GM19395 (cell line): ENCODE data around the gene SPPL2B.

Experiments used
- ATAC-seq: cut with Tn5 transposase; IDR thresholded peaks from one replicate; pipeline ENCODE4 v1.9.1; 2021; ENCODE audit warnings: mild to moderate bottlenecking, moderate library complexity; ENCODE audit not compliant: unreplicated experiment

The SPPL2B gene

GRCh38 chr19:2320939-2321338, 7.5 kb upstream of the SPPL2B start:
- no peak for ATAC-seq

- ATAC-seq = no peak
Measured at GRCh38 chr19:2321565-2322283, 6.8 kb upstream of the SPPL2B start.

- no peak for ATAC-seq
Measured at GRCh38 chr19:2323707-2324106, 4.8 kb upstream of the SPPL2B start.

- no peak for ATAC-seq
Measured at GRCh38 chr19:2324220-2324948, 4.1 kb upstream of the SPPL2B start.

GRCh38 chr19:2325281-2326046, 3.0 kb upstream of the SPPL2B start:
- no peak for ATAC-seq

GRCh38 chr19:2326699-2327360, 1.7 kb upstream of the SPPL2B start:
- no peak for ATAC-seq

GRCh38 chr19:2327773-2328400, 597 bp upstream of the SPPL2B start:
- ATAC-seq = peak; percentile 35

GRCh38 chr19:2329149-2329478, 630 bp downstream of the SPPL2B start:
- ATAC-seq = no peak

- no peak for ATAC-seq
Measured at GRCh38 chr19:2329501-2329916, 1.0 kb downstream of the SPPL2B start.

GRCh38 chr19:2330255-2330631, 1.8 kb downstream of the SPPL2B start:
- ATAC-seq = no peak

GRCh38 chr19:2330632-2331284, 2.3 kb downstream of the SPPL2B start:
- no peak for ATAC-seq

- no peak for ATAC-seq
Measured at GRCh38 chr19:2331601-2332246, 3.2 kb downstream of the SPPL2B start.

GRCh38 chr19:2332341-2333026, 4.0 kb downstream of the SPPL2B start:
- no peak for ATAC-seq

- ATAC-seq = no peak
Measured at GRCh38 chr19:2333027-2333806, 4.7 kb downstream of the SPPL2B start.

GRCh38 chr19:2333807-2334211, 5.3 kb downstream of the SPPL2B start:
- no peak for ATAC-seq

- no peak for ATAC-seq
Measured at GRCh38 chr19:2334426-2334825, 5.9 kb downstream of the SPPL2B start.

- ATAC-seq = no peak
Measured at GRCh38 chr19:2334986-2335846, 6.7 kb downstream of the SPPL2B start.

- ATAC-seq = no peak
Measured at GRCh38 chr19:2335848-2336247, 7.4 kb downstream of the SPPL2B start.
